ENCODE measurements around the gene DDX51.

DDX51 gene

DNA sequence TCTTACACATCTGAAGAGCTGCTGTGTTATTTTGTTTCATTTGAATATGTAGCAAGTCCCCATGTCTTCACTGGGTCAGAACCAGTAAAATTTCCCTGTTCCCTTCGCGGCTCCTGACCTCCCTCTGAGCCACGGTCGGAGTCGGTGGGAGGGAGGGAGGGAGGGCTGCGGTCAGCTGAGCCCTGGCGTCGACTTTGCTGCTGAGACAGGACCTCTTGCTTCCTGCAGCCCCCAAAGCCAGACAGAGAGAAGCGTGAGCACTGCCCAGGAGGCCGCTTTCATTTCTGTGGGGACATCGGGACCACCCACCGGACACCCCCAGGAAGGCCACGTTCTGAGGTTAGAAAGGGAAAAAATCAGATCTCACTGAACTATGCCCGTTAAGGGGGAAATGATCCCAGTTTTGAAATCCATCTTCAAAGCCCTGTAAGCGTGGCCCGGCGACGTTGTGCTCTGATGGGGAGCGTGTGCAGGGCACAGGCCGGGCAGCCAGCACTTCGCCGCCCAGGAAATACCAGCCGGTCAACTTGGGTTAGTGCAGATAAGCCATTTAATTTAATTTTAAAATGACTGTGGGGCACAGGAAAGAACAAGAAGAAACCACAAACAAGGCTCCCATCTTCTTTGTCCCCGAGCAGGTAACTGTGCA is 42.2 kb upstream of the DDX51 start:
- Histone ChIP-seq H3K9ac (ENCODE audit: low read depth, low read length, poor library complexity, severe bottlenecking) (peak overlapping the region; percentile 69), H3K27me3 (ENCODE audit: insufficient read depth, low read length, poor library complexity, severe bottlenecking) (no peaks in the 10 kb centered on the region)

DNA sequence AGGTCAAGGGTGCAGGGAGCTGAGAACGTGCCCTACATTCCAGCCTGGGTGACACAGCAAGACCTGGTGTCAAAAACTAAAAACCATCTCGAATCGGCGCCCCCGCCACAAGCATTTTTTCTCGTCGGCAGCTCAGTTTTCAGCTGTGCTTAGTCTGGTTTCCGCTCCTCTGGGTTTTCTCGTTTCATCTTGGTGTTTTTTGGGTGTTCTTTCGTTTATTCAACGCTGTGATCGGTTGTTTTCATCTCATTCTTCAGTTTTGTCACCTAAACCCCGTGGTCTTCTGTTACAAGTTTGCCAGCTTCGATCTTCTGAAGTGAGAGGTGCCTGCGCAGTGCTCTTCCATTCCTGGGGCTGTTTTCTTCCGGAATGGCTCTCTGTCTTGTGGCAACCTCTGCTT is 41.6 kb upstream of the DDX51 start:
- Histone ChIP-seq H3K27me3 (ENCODE audit: insufficient read depth, low read length, poor library complexity, severe bottlenecking) (no peaks in the 10 kb centered on the region), H3K79me2 (ENCODE audit: insufficient read depth, low read length) (no peaks in the 10 kb centered on the region), H3K9ac (ENCODE audit: low read depth, low read length, poor library complexity, severe bottlenecking) (peak overlapping the region; percentile 69), H3K36me3 (ENCODE audit: insufficient read depth, low read length) (no peaks in the 10 kb centered on the region), H3F3A (ENCODE audit: low read depth) (no peaks in the 10 kb centered on the region), H3K9me3 (ENCODE audit: insufficient read depth, low read depth, low read length) (no peaks in the 10 kb centered on the region), H3K4me3 (ENCODE audit: low read length, poor library complexity, severe bottlenecking) (peak overlapping the region; percentile 71), H4K20me1 (ENCODE audit: insufficient read depth, low read length, poor library complexity, severe bottlenecking) (no peaks in the 10 kb centered on the region), H3K9me2 (replicated peaks; ENCODE audit: low read depth, low read length) (no peaks in the 10 kb centered on the region), H2AFZ (ENCODE audit: low read length) (peak overlapping the region; percentile 69), H3K4me2 (ENCODE audit: low read depth, low read length, poor library complexity, severe bottlenecking) (peak overlapping the region; percentile 90), H3K4me1 (ENCODE audit: insufficient read depth, low read length, poor library complexity, severe bottlenecking) (peaks cover 38% of the 10 kb centered on the region)
- TF ChIP-seq, protein P1, sequence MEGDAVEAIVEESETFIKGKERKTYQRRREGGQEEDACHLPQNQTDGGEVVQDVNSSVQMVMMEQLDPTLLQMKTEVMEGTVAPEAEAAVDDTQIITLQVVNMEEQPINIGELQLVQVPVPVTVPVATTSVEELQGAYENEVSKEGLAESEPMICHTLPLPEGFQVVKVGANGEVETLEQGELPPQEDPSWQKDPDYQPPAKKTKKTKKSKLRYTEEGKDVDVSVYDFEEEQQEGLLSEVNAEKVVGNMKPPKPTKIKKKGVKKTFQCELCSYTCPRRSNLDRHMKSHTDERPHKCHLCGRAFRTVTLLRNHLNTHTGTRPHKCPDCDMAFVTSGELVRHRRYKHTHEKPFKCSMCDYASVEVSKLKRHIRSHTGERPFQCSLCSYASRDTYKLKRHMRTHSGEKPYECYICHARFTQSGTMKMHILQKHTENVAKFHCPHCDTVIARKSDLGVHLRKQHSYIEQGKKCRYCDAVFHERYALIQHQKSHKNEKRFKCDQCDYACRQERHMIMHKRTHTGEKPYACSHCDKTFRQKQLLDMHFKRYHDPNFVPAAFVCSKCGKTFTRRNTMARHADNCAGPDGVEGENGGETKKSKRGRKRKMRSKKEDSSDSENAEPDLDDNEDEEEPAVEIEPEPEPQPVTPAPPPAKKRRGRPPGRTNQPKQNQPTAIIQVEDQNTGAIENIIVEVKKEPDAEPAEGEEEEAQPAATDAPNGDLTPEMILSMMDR (conservative IDR thresholded peaks at IDR 0.05; ENCODE audit: low read length) = no peak

More for the DNA sequence above, 42.2 kb upstream of the DDX51 start:
- no peaks in the 10 kb centered on the region for H3K36me3 ChIP-seq (ENCODE audit: insufficient read depth, low read length)
- H4K20me1 ChIP-seq (ENCODE audit: insufficient read depth, low read length, poor library complexity, severe bottlenecking) = no peaks in the 10 kb centered on the region
- H3K4me1 ChIP-seq (ENCODE audit: insufficient read depth, low read length, poor library complexity, severe bottlenecking) = peaks cover 40% of the 10 kb centered on the region
- peak overlapping the region; percentile 71 for H3K4me3 ChIP-seq (ENCODE audit: low read length, poor library complexity, severe bottlenecking)
- peak overlapping the region; percentile 90 for H3K4me2 ChIP-seq (ENCODE audit: low read depth, low read length, poor library complexity, severe bottlenecking)
- H2AFZ ChIP-seq (ENCODE audit: low read length) = peak overlapping the region; percentile 69
- no peaks in the 10 kb centered on the region for H3F3A ChIP-seq (ENCODE audit: low read depth)
- H3K9me3 ChIP-seq (ENCODE audit: insufficient read depth, low read depth, low read length) = no peaks in the 10 kb centered on the region
- no peaks in the 10 kb centered on the region for H3K79me2 ChIP-seq (ENCODE audit: insufficient read depth, low read length)
- TF ChIP-seq EZH2phosphoT487 (IDR thresholded peaks at IDR 0.05; ENCODE audit: borderline replicate concordance) = no peak
- TF ChIP-seq, protein P1 (conservative IDR thresholded peaks at IDR 0.05; ENCODE audit: low read length) = peak; percentile 40; the same call in 1 of the 2 replicates
- H3K9me2 ChIP-seq (replicated peaks; ENCODE audit: low read depth, low read length) = no peaks in the 10 kb centered on the region

DNA sequence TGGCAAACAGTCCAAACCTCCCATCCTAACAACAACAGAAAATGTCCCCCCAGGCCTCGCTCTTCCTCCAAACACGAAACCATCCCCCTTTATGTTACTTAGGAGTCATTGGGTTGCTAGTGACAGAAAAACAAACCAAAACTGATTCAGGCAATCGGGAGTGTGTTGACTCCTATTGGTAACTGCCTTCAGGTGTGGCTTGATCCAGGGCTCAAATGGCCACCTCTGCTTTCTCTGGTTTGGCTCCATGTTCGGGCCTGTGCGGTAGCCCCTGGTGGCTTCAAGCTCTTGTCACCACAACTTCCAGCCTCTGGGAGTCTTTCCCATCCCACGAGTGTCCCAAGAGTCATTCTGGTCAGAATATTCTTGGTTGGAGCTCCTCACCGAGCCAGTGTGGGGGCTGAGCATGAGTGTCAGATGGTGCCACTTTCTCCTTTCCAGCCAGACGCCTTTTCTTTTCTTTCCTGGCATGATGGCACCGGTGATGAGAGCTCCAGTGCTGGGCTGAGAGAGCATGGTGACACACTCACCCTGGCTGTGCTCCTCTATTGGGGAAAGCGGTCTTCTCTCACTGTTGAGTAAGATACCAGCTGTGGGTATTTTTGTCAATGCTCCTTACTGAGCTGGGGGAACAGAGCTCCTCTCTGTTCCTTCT is 38.7 kb upstream of the DDX51 start:
- Histone ChIP-seq H2AFZ (ENCODE audit: low read length) (no peak overlapping the region), H3K4me2 (ENCODE audit: low read depth, low read length, poor library complexity, severe bottlenecking) (no peak overlapping the region), H3K4me1 (ENCODE audit: insufficient read depth, low read length, poor library complexity, severe bottlenecking) (peaks cover 36% of the 10 kb centered on the region), H3F3A (ENCODE audit: low read depth) (no peaks in the 10 kb centered on the region), H3K9me2 (replicated peaks; ENCODE audit: low read depth, low read length) (no peaks in the 10 kb centered on the region), H3K9me3 (ENCODE audit: insufficient read depth, low read depth, low read length) (no peaks in the 10 kb centered on the region), H3K9ac (ENCODE audit: low read depth, low read length, poor library complexity, severe bottlenecking) (no peak overlapping the region), H4K20me1 (ENCODE audit: insufficient read depth, low read length, poor library complexity, severe bottlenecking) (no peaks in the 10 kb centered on the region), H3K27me3 (ENCODE audit: insufficient read depth, low read length, poor library complexity, severe bottlenecking) (no peaks in the 10 kb centered on the region), H3K36me3 (ENCODE audit: insufficient read depth, low read length) (no peaks in the 10 kb centered on the region), H3K79me2 (ENCODE audit: insufficient read depth, low read length) (no peaks in the 10 kb centered on the region), H3K4me3 (ENCODE audit: low read length, poor library complexity, severe bottlenecking) (no peak overlapping the region)
- TF ChIP-seq EZH2phosphoT487 (IDR thresholded peaks at IDR 0.05; ENCODE audit: borderline replicate concordance) = no peak
- TF ChIP-seq, protein P1 (conservative IDR thresholded peaks at IDR 0.05; ENCODE audit: low read length) = no peak
